Stomach (tissue), 9 donors: ENCODE measurements around the gene LPAR1. TPM values are rescaled to one million over a fixed set of nuclear protein-coding genes. Genes with fewer than 3 reads are reported as not detected.

Experiments used
- DNase-seq, 2 donors: peaks; one replicate each; pipeline versions ENCODE4 v3.0.0 to v3.0.0-alpha.2; 2013 to 2019
- H3K27ac ChIP-seq, 5 donors: fragments of 200-600 bp in 4 of 5; sonication (generic) in 4 of 5; one replicate each; pipeline ENCODE4 v1.5.1; 2013 to 2019; ENCODE audit warnings: mild to moderate bottlenecking in 1 of 5, moderate library complexity in 1 of 5
- H3K27me3 ChIP-seq, 3 donors: fragments of 200-600 bp; sonication (generic); one replicate each; pipeline ENCODE4 v1.5.1; 2017 to 2019; ENCODE audit warnings: mixed run types in 1 of 3
- H3K36me3 ChIP-seq, 4 donors: fragments of 200-600 bp; sonication (generic); 1 replicate in 3 of 4; 2 replicates in 1 of 4; pipeline ENCODE4 v1.5.1; 2016 to 2019
- H3K4me1 ChIP-seq, 4 donors: fragments of 200-600 bp; sonication (generic); one replicate each; pipeline ENCODE4 v1.5.1; 2016 to 2019
- H3K4me3 ChIP-seq, 4 donors: fragments of 200-600 bp; sonication (generic) in 3 of 4; one replicate each; pipeline ENCODE4 v1.5.1; 2016 to 2019; ENCODE audit warnings: mild to moderate bottlenecking in 1 of 4
- H3K9me3 ChIP-seq, 4 donors: fragments of 200-600 bp; sonication (generic); one replicate each; pipeline ENCODE4 v1.5.1; 2016 to 2019
- EP300 ChIP-seq: sonication (generic); formaldehyde crosslinking; IDR thresholded peaks from one replicate; pipeline ENCODE4 v1.6.1; 2017; ENCODE audit warnings: antibody characterized with exemption
- POLR2A ChIP-seq, 4 donors: fragments of 450-650 bp; IDR thresholded peaks; one replicate each; pipeline ENCODE4 v1.6.1; 2016; ENCODE audit warnings: antibody characterized with exemption in 4 of 4, control low read depth in 2 of 4, mild to moderate bottlenecking in 1 of 4, moderate library complexity in 1 of 4
- POLR2AphosphoS5 ChIP-seq, 3 donors: sonication (generic); formaldehyde crosslinking; IDR thresholded peaks; one replicate each; pipeline ENCODE4 v1.6.1; 2016; ENCODE audit warnings: antibody characterized with exemption in 3 of 3
- WGBS, 5 donors: extraction: QIAGEN DNeasy Blood & Tissue Kit in 3 of 5; methylation state at CpG; one replicate each; pipeline versions ENCODE4 v1.1.5 to v1.1.7; 2013 to 2018; 5-methylcytosine and 5-hydroxymethylcytosine counted together
- intact Hi-C: fragments of 100-400 bp; cut with DNase I; formaldehyde crosslinking; loops from one replicate; pipeline ENCODE4 v1.15.1; 2023; ENCODE audit warnings: low total_unique reads
- polyA plus RNA-seq, 3 donors: library from polyadenylated mRNA; stranded (reverse); fragments of 200-250 nt; gene quantifications; one replicate each; pipeline ENCODE4 v1.2.3, GENCODE V29; 2013
- total RNA-seq, 5 donors: library from RNA; depleted of rRNA; stranded (reverse); fragments of >200 nt; gene quantifications; one replicate each; pipeline versions ENCODE4 v1.1.0 to v1.2.3, GENCODE V29; 2014 to 2016
- TF ChIP-seq, protein P1 (sequence below), 7 experiments: fragments of 450-650 bp in 4 of 7; fragments of 200-600 bp in 3 of 7; sonication (generic) in 3 of 7; IDR thresholded peaks; one replicate each; pipeline ENCODE4 v1.5.1; 2016 to 2019; ENCODE audit warnings: antibody characterized with exemption in 7 of 7, control low read depth in 2 of 7, mild to moderate bottlenecking in 1 of 7
- donor health status: healthy with polysubstance abuse.
- donor health status: Bipolar disorder and iron deficiency.
- donor health status: healthy.

LPAR1 gene
- total and polyA plus RNA-seq, 8 donors: 7.4 to 40.0 (median 21.2) TPM

GRCh38 chr9:110892689-110893088, 145.6 kb downstream of the LPAR1 start:
- WGBS, 5 donors: 92 to 100% (median 98%) methylated on average over 1 of the region's 1 CpG
- intact Hi-C loops: no loop called here
- peaks cover 0 to 12% (median 4%) of the 10 kb centered on the region in 4 donors for H3K4me1 ChIP-seq
- peak overlapping the region in 1 of 5 donors; percentile 60 for H3K27ac ChIP-seq
- H3K4me3 ChIP-seq: no peak overlapping the region
- peaks cover 0 to 4% (median 0%) of the 10 kb centered on the region in 4 donors for H3K9me3 ChIP-seq
- TF ChIP-seq POLR2AphosphoS5 (IDR thresholded peaks at IDR 0.05) (no peak), POLR2A (IDR thresholded peaks at IDR 0.05) (no peak)
- TF ChIP-seq, protein P1, sequence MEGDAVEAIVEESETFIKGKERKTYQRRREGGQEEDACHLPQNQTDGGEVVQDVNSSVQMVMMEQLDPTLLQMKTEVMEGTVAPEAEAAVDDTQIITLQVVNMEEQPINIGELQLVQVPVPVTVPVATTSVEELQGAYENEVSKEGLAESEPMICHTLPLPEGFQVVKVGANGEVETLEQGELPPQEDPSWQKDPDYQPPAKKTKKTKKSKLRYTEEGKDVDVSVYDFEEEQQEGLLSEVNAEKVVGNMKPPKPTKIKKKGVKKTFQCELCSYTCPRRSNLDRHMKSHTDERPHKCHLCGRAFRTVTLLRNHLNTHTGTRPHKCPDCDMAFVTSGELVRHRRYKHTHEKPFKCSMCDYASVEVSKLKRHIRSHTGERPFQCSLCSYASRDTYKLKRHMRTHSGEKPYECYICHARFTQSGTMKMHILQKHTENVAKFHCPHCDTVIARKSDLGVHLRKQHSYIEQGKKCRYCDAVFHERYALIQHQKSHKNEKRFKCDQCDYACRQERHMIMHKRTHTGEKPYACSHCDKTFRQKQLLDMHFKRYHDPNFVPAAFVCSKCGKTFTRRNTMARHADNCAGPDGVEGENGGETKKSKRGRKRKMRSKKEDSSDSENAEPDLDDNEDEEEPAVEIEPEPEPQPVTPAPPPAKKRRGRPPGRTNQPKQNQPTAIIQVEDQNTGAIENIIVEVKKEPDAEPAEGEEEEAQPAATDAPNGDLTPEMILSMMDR (IDR thresholded peaks at IDR 0.05): no peak
- no peaks in the 10 kb centered on the region for H3K27me3 ChIP-seq
- DNase-seq: no peak
- no peaks in the 10 kb centered on the region for H3K36me3 ChIP-seq

DNA sequence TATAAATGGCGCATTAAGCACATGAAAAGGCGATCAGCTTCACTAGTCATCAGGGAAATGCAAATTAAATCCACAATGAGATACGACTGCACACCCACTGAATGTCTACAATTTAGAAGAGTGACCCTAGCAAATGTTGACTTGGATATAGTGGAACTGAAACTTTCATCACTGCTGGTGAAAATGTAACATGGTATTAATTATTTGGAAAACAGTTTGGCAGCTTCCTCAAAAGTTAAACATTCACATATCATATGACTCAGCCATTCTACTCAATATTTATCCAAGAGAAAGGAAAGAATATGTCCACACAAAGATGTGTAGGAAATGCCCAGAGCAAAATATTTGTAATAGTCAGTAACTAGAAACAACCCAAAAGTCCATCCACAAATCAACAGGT, 146.5 kb downstream of the LPAR1 start:
- peak in 1 of 2 donors; percentile 27 for DNase-seq
- H3K4me1 ChIP-seq: peaks cover 0 to 12% (median 4%) of the 10 kb centered on the region in 4 donors
- no peaks in the 10 kb centered on the region for H3K36me3 ChIP-seq
- H3K9me3 ChIP-seq: no peaks in the 10 kb centered on the region
- peak overlapping the region in 1 of 5 donors; percentile 60 for H3K27ac ChIP-seq
- TF ChIP-seq POLR2A (IDR thresholded peaks at IDR 0.05) (no peak), POLR2AphosphoS5 (IDR thresholded peaks at IDR 0.05) (peak in 1 of 3 donors; percentile 31)
- intact Hi-C loops: no loop called here
- H3K4me3 ChIP-seq: no peak overlapping the region
- WGBS, 5 donors: 56 to 80% (median 78%) methylated on average over 3 of the region's 3 CpGs
- no peaks in the 10 kb centered on the region for H3K27me3 ChIP-seq

- no peaks in the 10 kb centered on the region for H3K36me3 ChIP-seq
- no peak overlapping the region for H3K4me3 ChIP-seq
- intact Hi-C loops: no loop called here
- no peaks in the 10 kb centered on the region for H3K27me3 ChIP-seq
- no peak overlapping the region for H3K27ac ChIP-seq
- TF ChIP-seq POLR2A (IDR thresholded peaks at IDR 0.05) (no peak), POLR2AphosphoS5 (IDR thresholded peaks at IDR 0.05) (no peak), EP300 (no peak)
- TF ChIP-seq, protein P1 (IDR thresholded peaks at IDR 0.05): no peak
- no peaks in the 10 kb centered on the region for H3K9me3 ChIP-seq
- no peak for DNase-seq
- H3K4me1 ChIP-seq: peaks cover 0 to 12% (median 4%) of the 10 kb centered on the region in 4 donors
These were observed 147.9 kb downstream of the LPAR1 start for GRCh38 chr9:110890416-110890815.

DNA sequence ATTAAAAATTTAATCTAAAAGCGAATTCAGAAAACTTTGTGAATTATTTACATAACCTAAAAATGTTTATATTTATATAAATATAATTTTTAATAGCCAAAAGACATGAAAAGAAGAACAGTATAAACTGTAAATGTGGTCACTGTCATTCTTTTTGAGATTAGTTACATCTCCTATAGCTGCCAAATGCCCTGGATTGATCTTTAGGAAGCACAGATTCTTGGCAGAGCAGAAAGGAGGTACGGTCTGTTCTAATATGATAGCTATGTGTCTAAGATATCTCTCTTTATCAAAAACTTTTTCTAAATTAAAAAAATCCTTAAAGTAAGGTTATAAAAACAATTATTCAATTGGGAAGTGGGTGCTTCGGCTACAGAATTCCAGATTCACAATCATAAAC, 151.0 kb downstream of the LPAR1 start:
- Histone ChIP-seq H3K27me3 (no peaks in the 10 kb centered on the region), H3K9me3 (no peaks in the 10 kb centered on the region), H3K4me3 (no peak overlapping the region), H3K36me3 (no peaks in the 10 kb centered on the region), H3K27ac (peak overlapping the region in 1 of 5 donors; percentile 39), H3K4me1 (peaks cover 0 to 11% (median 4%) of the 10 kb centered on the region in 4 donors)
- intact Hi-C loops: no loop called here
- TF ChIP-seq POLR2A (IDR thresholded peaks at IDR 0.05): no peak
- TF ChIP-seq EP300: no peak
- no peak for TF ChIP-seq POLR2AphosphoS5 (IDR thresholded peaks at IDR 0.05)
- TF ChIP-seq, protein P1 (IDR thresholded peaks at IDR 0.05): no peak
- no peak for DNase-seq
- WGBS, 5 donors: 77 to 87% (median 81%) methylated on average over 3 of the region's 3 CpGs

GRCh38 chr9:110886832-110887231, 151.4 kb downstream of the LPAR1 start:
- Histone ChIP-seq H3K27ac (peak overlapping the region in 1 of 5 donors; percentile 39), H3K27me3 (no peaks in the 10 kb centered on the region), H3K4me3 (no peak overlapping the region), H3K4me1 (peaks cover 0 to 7% (median 3%) of the 10 kb centered on the region in 4 donors), H3K9me3 (no peaks in the 10 kb centered on the region), H3K36me3 (no peaks in the 10 kb centered on the region)
- intact Hi-C loops: no loop called here
- TF ChIP-seq EP300 (no peak), POLR2AphosphoS5 (IDR thresholded peaks at IDR 0.05) (no peak), POLR2A (IDR thresholded peaks at IDR 0.05) (no peak)
- TF ChIP-seq, protein P1 (IDR thresholded peaks at IDR 0.05): no peak
- WGBS, 5 donors: 44 to 71% (median 57%) methylated on average over 1 of the region's 1 CpG
- DNase-seq: peak in 1 of 2 donors; percentile 36
